NCI-H748 treated with DMSO at 0.1 percent for 48 hours (cell line): Measurements from ENCODE around the gene LMOD1.
"Not testable (repeated sequence)": the region's sequence is repeated elsewhere in the genome, so short reads cannot be mapped to it uniquely, and the experiment has no call there.

Source experiments
- DNase-seq: peaks from one replicate; lab custom pipeline; 2025; lab: John Stamatoyannopoulos, UW

The LMOD1 gene

GRCh38 chr1:201946224-201946908, at the start of gene LMOD1:
LMOD1 (minus strand) TSS chr1:201946548; CDS start chr1:201946340, 208 bp downstream.
- DNase-seq: peak; percentile 33

- no peak for DNase-seq
These were observed 44.1 kb upstream of the LMOD1 start for GRCh38 chr1:201990427-201990826.

- no peak for DNase-seq
These were observed 43.2 kb upstream of the LMOD1 start for GRCh38 chr1:201989354-201990128.

- no peak for DNase-seq
These were observed 42.3 kb upstream of the LMOD1 start for GRCh38 chr1:201988601-201989000.

GRCh38 chr1:201985355-201985754, 39.0 kb upstream of the LMOD1 start:
- DNase-seq: no peak

GRCh38 chr1:201984446-201984845, 38.1 kb upstream of the LMOD1 start:
- DNase-seq: no peak

GRCh38 chr1:201983380-201983805, 37.0 kb upstream of the LMOD1 start:
- DNase-seq: no peak

GRCh38 chr1:201982623-201983379, 36.5 kb upstream of the LMOD1 start, which contains the start of gene RNPEP:
RNPEP (plus strand) TSS chr1:201982648; CDS start chr1:201982667, 19 bp downstream.
- peak; percentile 33 for DNase-seq

GRCh38 chr1:201982082-201982622, 35.8 kb upstream of the LMOD1 start:
- DNase-seq: no peak

- no peak for DNase-seq
These were observed 24.2 kb upstream of the LMOD1 start for GRCh38 chr1:201970334-201971159.

GRCh38 chr1:201968202-201968925, 22.0 kb upstream of the LMOD1 start:
- DNase-seq: no peak

GRCh38 chr1:201966171-201966570, 19.8 kb upstream of the LMOD1 start:
- no peak for DNase-seq

- DNase-seq: no peak
These were observed 17.9 kb upstream of the LMOD1 start for GRCh38 chr1:201964261-201964660.

GRCh38 chr1:201962382-201962781, 16.0 kb upstream of the LMOD1 start:
- not testable (repeated sequence) for DNase-seq

- no peak for DNase-seq
These were observed 12.0 kb upstream of the LMOD1 start for GRCh38 chr1:201958348-201958747.

- DNase-seq: no peak
These were observed 9.4 kb upstream of the LMOD1 start for GRCh38 chr1:201955729-201956143.

GRCh38 chr1:201955009-201955728, 8.8 kb upstream of the LMOD1 start, which contains the start of gene TIMM17A:
TIMM17A (plus strand) TSS chr1:201955503; CDS start chr1:201955527, 24 bp downstream.
- DNase-seq: peak; percentile 71

- DNase-seq: no peak
These were observed 8.1 kb upstream of the LMOD1 start for GRCh38 chr1:201954263-201955008.

GRCh38 chr1:201949491-201949890, 3.1 kb upstream of the LMOD1 start:
- no peak for DNase-seq
